SK-N-SH treated with all-trans-retinoic acid at 6 μM for 48 hours (cell line): Measurements from ENCODE around the gene ATG13.

Experiments
- ARNTL ChIP-seq: fragments of 450-650 bp; formaldehyde crosslinking; IDR thresholded peaks from 2 replicates; pipeline ENCODE4 v1.5.0; 2020; ENCODE audit warnings: low read depth, mild to moderate bottlenecking, moderate library complexity, borderline replicate concordance
- CREB5 ChIP-seq: fragments of 250-450 bp; sonication (Bioruptor Pico); IDR thresholded peaks from 2 replicates; pipeline ENCODE4 v1.5.1; 2020; ENCODE audit warnings: low read depth, mild to moderate bottlenecking, moderate library complexity
- ISL1 ChIP-seq: fragments of 250-450 bp; sonication (Bioruptor Pico); IDR thresholded peaks from 2 replicates; pipeline ENCODE4 v2.1.2; 2022; ENCODE audit warnings: mild to moderate bottlenecking, moderate library complexity
- OSR1 ChIP-seq: fragments of 250-450 bp; sonication (Bioruptor Pico); IDR thresholded peaks from 2 replicates; pipeline ENCODE4 v1.8.0; 2022; ENCODE audit warnings: moderate library complexity, mild to moderate bottlenecking, inconsistent platforms
- PATZ1 ChIP-seq: fragments of 250-450 bp; sonication (Bioruptor Pico); IDR thresholded peaks from 2 replicates; pipeline ENCODE4 v1.8.0; 2020; ENCODE audit warnings: mild to moderate bottlenecking, moderate library complexity, borderline replicate concordance
- PPARA ChIP-seq: fragments of 250-450 bp; sonication (Bioruptor Pico); IDR thresholded peaks from 2 replicates; pipeline ENCODE4 v1.5.0; 2020; ENCODE audit warnings: mild to moderate bottlenecking, borderline replicate concordance
- ZNF70 ChIP-seq: fragments of 450-650 bp; formaldehyde crosslinking; IDR thresholded peaks from 2 replicates; pipeline ENCODE4 v1.5.0; 2020; ENCODE audit warnings: mild to moderate bottlenecking, moderate library complexity
- ZNF8 ChIP-seq: fragments of 450-650 bp; formaldehyde crosslinking; IDR thresholded peaks from 2 replicates; pipeline ENCODE4 v1.5.0; 2020; ENCODE audit warnings: mild to moderate bottlenecking, moderate library complexity

DNA sequence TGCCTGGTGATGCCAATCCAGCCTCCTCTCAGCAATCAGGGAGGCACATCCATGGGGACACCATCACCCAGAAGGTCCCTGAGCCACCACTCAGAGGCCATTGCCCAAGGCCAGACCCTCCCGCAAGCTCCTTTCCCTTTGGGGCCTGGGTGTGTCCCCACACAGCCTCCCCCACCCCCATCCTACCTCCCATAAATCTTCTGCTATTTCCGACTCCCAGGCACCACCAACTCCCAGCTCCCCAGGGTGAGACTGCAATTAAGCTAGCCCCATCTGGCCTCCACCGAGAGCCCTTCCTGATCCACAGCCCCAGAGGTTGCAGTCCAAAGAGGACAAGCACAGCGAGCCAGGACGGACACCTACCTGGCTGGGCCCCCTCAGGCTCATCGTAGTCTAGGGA lies 76.7 kb downstream of the ATG13 start:
- no peak for TF ChIP-seq ZNF70 (CRISPR knock-in tag)
- TF ChIP-seq ZNF8 (CRISPR knock-in tag): no peak
- no peak for TF ChIP-seq ISL1
- TF ChIP-seq PPARA (CRISPR knock-in tag): no peak
- TF ChIP-seq CREB5 (CRISPR knock-in tag): no peak
- no peak for TF ChIP-seq ARNTL
- TF ChIP-seq PATZ1 (CRISPR knock-in tag): no peak
- TF ChIP-seq OSR1 (CRISPR knock-in tag): no peak
